GM19463 (cell line): Measurements from ENCODE around the gene NUMBL.
A peak's percentile ranks its signal among the peaks of the same experiment; 100 is the strongest.
"Not testable (repeated sequence)": the region's sequence is repeated elsewhere in the genome, so short reads cannot be mapped to it uniquely, and the experiment has no call there.

ENCODE experiments used
- ATAC-seq: cut with Tn5 transposase; IDR thresholded peaks from one replicate; pipeline ENCODE4 v1.9.1; 2021; ENCODE audit warnings: mild to moderate bottlenecking, moderate library complexity; ENCODE audit not compliant: unreplicated experiment

The NUMBL gene

DNA sequence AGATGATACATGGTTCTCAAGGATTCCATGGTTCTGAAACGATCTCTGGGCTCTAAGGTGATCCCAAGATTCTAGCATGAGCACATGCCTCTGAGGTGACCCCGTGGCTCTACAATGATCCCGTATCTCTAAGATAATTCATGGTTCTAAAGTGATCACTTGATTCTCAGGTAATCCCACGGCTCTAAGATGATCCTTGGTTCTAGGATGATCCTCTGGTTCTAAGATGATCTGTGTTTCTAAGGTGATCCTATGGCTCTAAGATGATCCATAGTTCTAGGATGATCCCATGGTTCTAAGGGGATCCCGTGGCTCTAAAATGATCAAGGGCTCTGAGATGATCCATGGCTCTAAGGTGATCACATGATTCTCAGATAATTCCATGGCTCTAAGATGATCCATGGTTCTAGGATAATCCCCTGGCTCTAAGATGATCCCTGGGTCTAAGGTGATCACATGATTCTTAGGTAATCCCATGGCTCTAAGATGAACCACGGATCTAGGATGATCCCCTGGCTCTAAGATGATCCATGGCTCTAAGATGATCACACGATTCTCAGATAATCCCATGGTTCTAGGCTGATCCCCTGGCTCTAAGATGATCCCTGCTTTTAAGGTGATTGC, 21.3 kb downstream of the NUMBL start:
- no peak for ATAC-seq

DNA sequence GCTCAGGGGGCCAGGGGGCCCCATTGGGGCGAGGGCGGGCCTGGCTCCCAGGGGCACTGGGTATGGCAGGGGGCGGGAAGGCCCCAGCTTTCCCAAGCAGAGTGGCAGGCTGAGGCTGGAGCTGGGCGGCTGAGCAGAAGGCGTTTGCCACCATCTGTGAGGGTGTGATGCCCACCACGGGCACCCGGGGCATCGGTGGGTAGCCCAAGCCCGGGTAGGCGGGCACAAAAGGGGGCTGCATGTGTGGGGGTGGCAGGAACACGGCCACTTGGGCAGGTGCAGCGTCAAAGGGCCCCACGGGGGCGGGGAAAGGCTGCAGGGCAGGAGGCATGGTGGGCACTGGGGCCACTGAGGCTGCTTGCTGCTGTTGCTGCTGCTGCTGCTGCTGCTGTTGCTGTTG, 22.8 kb downstream of the NUMBL start:
- ATAC-seq, result no peak

DNA sequence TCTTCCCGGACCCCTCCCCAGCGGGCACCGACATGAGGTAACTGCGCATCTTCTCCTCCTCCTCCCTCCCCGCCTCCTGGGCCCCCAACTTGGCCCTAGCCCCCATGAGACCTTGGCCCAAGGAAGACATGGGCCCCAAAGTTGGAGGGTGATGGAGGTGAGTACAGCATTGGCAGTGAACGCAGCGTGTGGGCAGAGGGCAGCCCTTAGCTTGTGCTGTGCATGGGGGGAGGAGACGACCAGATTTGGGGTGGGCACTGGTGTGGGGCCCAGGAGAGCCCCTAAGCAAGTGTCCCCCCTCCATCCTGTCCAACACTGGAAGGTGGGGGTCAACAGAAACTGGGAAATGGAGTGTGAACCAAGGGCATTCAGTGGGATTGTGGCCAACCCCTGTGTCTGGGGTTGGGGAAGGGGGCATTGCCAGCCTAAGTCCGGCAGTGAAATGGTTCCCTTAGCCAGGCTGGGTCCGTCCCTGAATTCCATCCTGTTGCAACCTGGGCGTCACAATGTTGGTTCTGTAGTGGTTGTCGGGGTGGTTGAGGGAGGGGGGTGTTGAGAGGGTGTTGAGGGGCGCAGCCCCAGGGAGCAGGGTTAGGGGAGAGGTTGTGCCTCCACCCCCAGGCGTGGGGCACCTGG, 23.5 kb downstream of the NUMBL start:
- no peak for ATAC-seq

- no peak for ATAC-seq
Observed at GRCh38 chr19:40663695-40664692, 26.5 kb downstream of the NUMBL start.

DNA sequence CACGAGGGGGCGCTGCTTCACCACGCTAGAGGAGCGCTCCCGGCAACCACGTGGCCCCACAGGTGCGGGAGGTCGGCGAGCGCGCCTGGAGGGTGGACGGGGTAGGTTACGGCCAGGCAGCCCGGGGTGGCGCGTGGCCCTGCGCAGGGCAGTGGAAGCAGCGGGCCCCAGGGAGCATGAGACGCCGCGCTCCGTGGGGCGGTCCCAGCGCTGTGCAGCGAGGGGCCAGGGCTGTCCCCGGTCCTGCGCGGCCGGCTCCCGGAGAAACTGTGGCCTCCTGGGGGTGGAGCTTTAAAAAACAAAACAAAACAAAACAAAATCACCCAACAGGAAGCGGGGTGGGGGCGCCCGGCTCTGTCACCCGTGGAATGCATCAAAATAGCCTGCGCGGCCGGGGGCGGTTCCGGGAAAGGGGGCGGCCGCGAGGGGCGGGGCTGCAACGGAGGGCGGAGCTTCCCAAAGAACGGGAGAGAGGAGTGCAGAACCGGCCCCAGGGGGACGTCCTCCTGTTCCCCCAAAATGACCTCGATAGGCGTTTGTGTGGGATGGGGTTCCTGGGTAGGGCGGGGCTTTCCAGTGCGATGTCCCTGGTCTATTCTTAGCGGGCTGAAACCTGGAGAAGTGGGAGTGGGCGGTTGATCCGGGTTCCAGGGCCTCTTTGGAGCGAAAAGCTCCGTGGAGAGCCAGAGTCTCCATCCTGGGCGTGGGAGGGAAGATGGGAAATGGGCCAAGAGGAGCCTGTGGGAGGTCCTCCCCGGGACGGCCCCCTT, 27.3 kb downstream of the NUMBL start:
- ATAC-seq, result peak; percentile 80

- ATAC-seq, result no peak
Observed at GRCh38 chr19:40661616-40662015, 28.8 kb downstream of the NUMBL start.

- ATAC-seq, result no peak
Observed at GRCh38 chr19:40659566-40659965, 30.9 kb downstream of the NUMBL start.

DNA sequence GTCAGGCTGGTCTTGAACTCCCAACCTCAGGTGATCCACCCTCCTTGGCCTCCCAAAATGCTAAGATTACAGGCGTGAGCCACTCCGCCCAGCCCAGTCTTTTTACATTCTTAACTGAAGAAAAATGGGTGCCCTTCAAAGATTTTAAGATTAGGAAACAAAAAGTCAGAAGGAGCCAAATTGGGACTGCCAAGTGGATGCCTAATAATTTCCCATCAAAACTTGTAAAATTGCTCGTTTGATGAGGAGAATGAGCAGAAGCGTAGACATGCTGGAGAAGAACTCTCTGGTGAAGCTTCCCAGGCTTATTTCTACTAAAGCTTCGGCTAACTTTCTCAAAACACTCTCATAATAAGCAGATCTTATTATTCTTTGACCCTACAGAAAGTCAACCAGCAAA, 31.3 kb downstream of the NUMBL start:
- ATAC-seq, result no peak

- no peak for ATAC-seq
Observed at GRCh38 chr19:40658031-40658430, 32.4 kb downstream of the NUMBL start.

GRCh38 chr19:40655684-40656083, 34.8 kb downstream of the NUMBL start:
- ATAC-seq, result not testable (repeated sequence)

- not testable (repeated sequence) for ATAC-seq
Observed at GRCh38 chr19:40652303-40652702, 38.1 kb downstream of the NUMBL start.

GRCh38 chr19:40650749-40651305, 39.6 kb downstream of the NUMBL start:
- no peak for ATAC-seq

GRCh38 chr19:40649903-40650675, 40.4 kb downstream of the NUMBL start:
- not testable (repeated sequence) for ATAC-seq

- no peak for ATAC-seq
Observed at GRCh38 chr19:40646743-40647254, 43.7 kb downstream of the NUMBL start.

GRCh38 chr19:40642757-40643305, 47.6 kb downstream of the NUMBL start:
- ATAC-seq, result no peak

GRCh38 chr19:40642051-40642706, 48.3 kb downstream of the NUMBL start:
- ATAC-seq, result no peak

- ATAC-seq, result no peak
Observed at GRCh38 chr19:40641281-40641680, 49.2 kb downstream of the NUMBL start.

GRCh38 chr19:40640744-40641143, 49.7 kb downstream of the NUMBL start:
- ATAC-seq, result no peak

DNA sequence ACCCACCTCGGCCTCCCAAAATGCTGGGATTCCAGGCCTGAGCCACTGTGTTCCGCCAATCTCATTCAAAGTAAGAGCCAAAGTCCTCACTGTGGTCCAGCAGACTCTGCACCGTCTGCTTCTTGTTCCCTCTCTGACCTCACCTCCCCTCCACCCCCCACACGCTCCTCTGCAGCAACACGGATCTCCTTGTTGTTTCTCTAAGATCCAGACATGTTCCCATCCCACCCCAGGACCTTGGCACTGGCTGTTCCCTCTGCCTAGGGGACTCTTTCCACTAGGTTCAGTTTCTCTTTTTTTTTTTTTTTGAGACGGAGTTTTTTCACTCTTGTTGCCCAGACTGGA, 50.8 kb downstream of the NUMBL start:
- ATAC-seq, result no peak
